Measurements from ENCODE around the gene ANO2. TPM values are rescaled to one million over a fixed set of nuclear protein-coding genes. Genes with fewer than 3 reads are reported as not detected.

The ANO2 gene
- total RNA-seq (2014; rRNA removed) (not detected in 2 replicates), Bru-seq, nascent RNA (percentile 3 among the genes with signal in this experiment), BruChase-seq, experiment 1, labeled RNA remaining after a 6-hour chase (percentile 2 among the genes with signal in this experiment), BruChase-seq, experiment 2, labeled RNA remaining after a 2-hour chase (percentile 1 among the genes with signal in this experiment)
- long read RNA-seq, result 0 reads

DNA sequence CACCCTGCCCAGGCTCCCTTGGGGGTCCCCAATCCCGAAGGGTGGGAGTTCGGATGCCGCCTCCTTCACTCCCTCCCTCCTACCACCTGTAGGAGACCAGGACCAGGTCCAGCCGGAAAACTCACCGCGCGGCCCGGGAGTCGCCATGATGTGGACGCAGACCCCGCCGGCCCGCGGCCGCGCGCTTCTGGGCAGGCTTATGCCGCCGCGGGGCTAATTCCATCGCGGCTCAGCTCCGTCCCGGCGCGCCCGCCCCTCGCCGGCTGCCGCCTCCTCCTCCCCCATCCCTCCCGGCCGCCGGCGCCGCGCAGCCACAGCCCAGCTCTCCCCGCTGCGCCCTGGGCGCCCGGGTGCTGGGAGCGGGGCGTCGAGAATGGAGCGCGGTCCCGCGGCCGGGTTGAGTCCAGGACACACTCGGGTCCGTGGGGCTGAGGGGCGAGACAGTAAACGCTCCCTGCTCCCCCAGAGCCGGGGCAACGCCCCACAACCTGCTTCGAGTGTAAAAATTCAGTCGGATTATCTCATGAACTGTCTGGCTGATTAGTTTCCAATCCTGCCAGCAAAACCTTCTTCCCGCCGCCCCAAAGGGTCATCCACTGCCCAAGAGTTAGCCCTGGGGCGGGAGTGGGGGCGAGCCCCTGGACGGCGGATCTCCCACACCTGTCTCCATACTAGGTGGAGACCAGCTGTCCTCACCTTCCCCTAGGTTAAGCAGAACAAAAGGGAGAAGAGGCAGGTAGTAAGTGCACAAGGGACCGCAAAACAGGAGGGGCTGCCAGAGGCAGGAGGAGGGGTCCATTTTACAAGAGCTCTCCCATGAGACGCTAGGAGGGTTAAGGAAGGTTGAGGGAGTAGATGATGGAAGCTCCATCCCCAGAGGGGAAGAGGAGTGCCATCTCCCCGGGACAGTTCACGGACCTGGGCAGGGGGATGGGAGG lies at the start of gene ANO2:
TSS of gene ANO2 (minus strand) at position 189 of the 938 bp plus-strand sequence. CDS start at position 147, 42 bp downstream.
- intact Hi-C loops (cut with micrococcal nuclease), result no loop called here
- Histone ChIP-seq H2AFZ (ENCODE audit: low read length) (no peak within 1 kb of the TSS), H3K9me2 (replicated peaks; ENCODE audit: low read length) (no peaks in the 10 kb centered on the region), H3F3A (ENCODE audit: low read length, unreplicated experiment) (no peaks in the 10 kb centered on the region), H3K27ac (ENCODE audit: low read length) (no peak within 1 kb of the TSS), H3K79me2 (ENCODE audit: low read length) (no peaks in the 10 kb centered on the region), H3K4me3 (ENCODE audit: low read length) (peak within 1 kb of the TSS; percentile 40; the same call in 1 of the 2 replicates), H3K9me3 (ENCODE audit: low read length) (no peaks in the 10 kb centered on the region), H3K36me3 (ENCODE audit: low read depth, low read length) (no peaks in the 10 kb centered on the region), H3K4me1 (ENCODE audit: insufficient read depth, low read length) (no peaks in the 10 kb centered on the region; the same call in 1 of the 2 replicates), H3K27me3 (ENCODE audit: low read length) (peaks cover 65% of the 10 kb centered on the region), H4K20me1 (ENCODE audit: low read length) (no peaks in the 10 kb centered on the region), H3K4me2 (ENCODE audit: low read length) (peak within 1 kb of the TSS; percentile 44), H3K9ac (ENCODE audit: low read length) (no peak within 1 kb of the TSS)
- ChIA-PET CTCF (no interaction called here), POLR2A (ENCODE audit: unreplicated experiment) (no interaction called here)
- ATAC-seq, result no peak
- no peak for DNase-seq
- BruUV-seq (replicated peaks), result no TSS peak
- TF ChIP-seq EZH2phosphoT487 (IDR thresholded peaks at IDR 0.05; ENCODE audit: borderline replicate concordance, low read length), result peak; percentile 46; the same call in 1 of the 2 replicates
- peak; percentile 27 for TF ChIP-seq EZH2 (IDR thresholded peaks at IDR 0.05; ENCODE audit: low read length, unreplicated experiment)
- TF ChIP-seq, protein P1, sequence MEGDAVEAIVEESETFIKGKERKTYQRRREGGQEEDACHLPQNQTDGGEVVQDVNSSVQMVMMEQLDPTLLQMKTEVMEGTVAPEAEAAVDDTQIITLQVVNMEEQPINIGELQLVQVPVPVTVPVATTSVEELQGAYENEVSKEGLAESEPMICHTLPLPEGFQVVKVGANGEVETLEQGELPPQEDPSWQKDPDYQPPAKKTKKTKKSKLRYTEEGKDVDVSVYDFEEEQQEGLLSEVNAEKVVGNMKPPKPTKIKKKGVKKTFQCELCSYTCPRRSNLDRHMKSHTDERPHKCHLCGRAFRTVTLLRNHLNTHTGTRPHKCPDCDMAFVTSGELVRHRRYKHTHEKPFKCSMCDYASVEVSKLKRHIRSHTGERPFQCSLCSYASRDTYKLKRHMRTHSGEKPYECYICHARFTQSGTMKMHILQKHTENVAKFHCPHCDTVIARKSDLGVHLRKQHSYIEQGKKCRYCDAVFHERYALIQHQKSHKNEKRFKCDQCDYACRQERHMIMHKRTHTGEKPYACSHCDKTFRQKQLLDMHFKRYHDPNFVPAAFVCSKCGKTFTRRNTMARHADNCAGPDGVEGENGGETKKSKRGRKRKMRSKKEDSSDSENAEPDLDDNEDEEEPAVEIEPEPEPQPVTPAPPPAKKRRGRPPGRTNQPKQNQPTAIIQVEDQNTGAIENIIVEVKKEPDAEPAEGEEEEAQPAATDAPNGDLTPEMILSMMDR (conservative IDR thresholded peaks at IDR 0.05; ENCODE audit: low read depth, low read length), result no peak

DNA sequence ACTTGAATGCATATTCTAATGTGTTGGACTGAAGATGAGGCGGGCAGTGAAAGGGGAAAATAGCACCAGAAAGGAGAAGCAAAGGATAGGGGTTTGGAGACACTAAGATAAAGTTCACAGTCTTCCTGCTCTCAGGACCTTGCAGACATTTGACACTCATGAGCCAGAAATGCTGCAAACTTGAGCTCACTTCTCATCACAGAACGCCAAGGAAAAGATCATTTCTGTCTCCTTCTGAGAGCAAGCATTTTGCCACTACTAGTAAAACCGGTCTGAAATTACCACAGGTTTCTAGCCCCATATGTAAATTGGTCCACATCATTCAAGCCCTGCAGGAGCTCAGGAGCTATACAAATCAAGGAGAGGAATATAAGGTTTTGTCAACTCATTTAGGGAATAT lies 44.6 kb upstream of the ANO2 start:
- no peak overlapping the region for H3K9ac ChIP-seq (ENCODE audit: low read length)
- H4K20me1 ChIP-seq (ENCODE audit: low read length), result no peaks in the 10 kb centered on the region
- ChIA-PET POLR2A (ENCODE audit: unreplicated experiment) (no interaction called here), CTCF (interaction anchor here (0.6 to 2.6 kb wide), 3 partner anchors 15 to 174 kb away, joined by 3 to 42 read pairs (median 3); no protein-coding TSS in a partner anchor)
- no peak overlapping the region for H3K27ac ChIP-seq (ENCODE audit: low read length)
- no peak for ATAC-seq
- no peaks in the 10 kb centered on the region for H3K9me3 ChIP-seq (ENCODE audit: low read length)
- H3K4me3 ChIP-seq (ENCODE audit: low read length), result no peak overlapping the region
- H3F3A ChIP-seq (ENCODE audit: low read length, unreplicated experiment), result no peaks in the 10 kb centered on the region
- DNase-seq, result no peak
- TF ChIP-seq EZH2phosphoT487 (IDR thresholded peaks at IDR 0.05; ENCODE audit: borderline replicate concordance, low read length) (no peak), EZH2 (IDR thresholded peaks at IDR 0.05; ENCODE audit: low read length, unreplicated experiment) (no peak)
- TF ChIP-seq, protein P1 (conservative IDR thresholded peaks at IDR 0.05; ENCODE audit: low read depth, low read length), result no peak
- H3K4me1 ChIP-seq (ENCODE audit: insufficient read depth, low read length), result 0 out of 2 replicates have a peak, but pooled peaks cover 5% of the 10 kb centered on the region
- H3K79me2 ChIP-seq (ENCODE audit: low read length), result no peaks in the 10 kb centered on the region
- no peak overlapping the region for H3K4me2 ChIP-seq (ENCODE audit: low read length)
- no peaks in the 10 kb centered on the region for H3K36me3 ChIP-seq (ENCODE audit: low read depth, low read length)
- no TSS peak for BruUV-seq (replicated peaks)
- intact Hi-C loops (cut with micrococcal nuclease), result loop anchor here (5.0 kb wide), 1 partner anchor 298 kb away; no protein-coding TSS in a partner anchor
- no peak overlapping the region for H2AFZ ChIP-seq (ENCODE audit: low read length)
- no peaks in the 10 kb centered on the region for H3K9me2 ChIP-seq (replicated peaks; ENCODE audit: low read length)
- peaks cover 7% of the 10 kb centered on the region for H3K27me3 ChIP-seq (ENCODE audit: low read length)
